Measurements from ENCODE around the gene FRS2. TPM values are rescaled to one million over a fixed set of nuclear protein-coding genes. Genes with fewer than 3 reads are reported as not detected.

Gene FRS2
- total RNA-seq, 1 donor from 2014 or later = 13.1 TPM

- no peaks in the 10 kb centered on the region for H3K27me3 Mint-ChIP-seq (ENCODE audit: insufficient read depth)
- peaks cover 5% of the 10 kb centered on the region for H3K36me3 Mint-ChIP-seq (ENCODE audit: low read depth)
- peaks cover 18% of the 10 kb centered on the region for H3K4me1 Mint-ChIP-seq (ENCODE audit: low read depth)
- no peak for DNase-seq (ENCODE audit: low spot score)
- peaks cover 8% of the 10 kb centered on the region for H3K9me3 Mint-ChIP-seq
- no peak overlapping the region for H3K4me3 Mint-ChIP-seq
- no peak overlapping the region for H3K27ac Mint-ChIP-seq
- intact Hi-C loops (cut with micrococcal nuclease) = no loop called here
These were observed 57.5 kb downstream of the FRS2 start for GRCh38 chr12:69527506-69528272.

GRCh38 chr12:69529021-69529420 lies 58.8 kb downstream of the FRS2 start:
- Mint-ChIP-seq H3K36me3 (ENCODE audit: low read depth) (peaks cover 3% of the 10 kb centered on the region), H3K4me1 (ENCODE audit: low read depth) (peaks cover 27% of the 10 kb centered on the region), H3K4me3 (no peak overlapping the region), H3K9me3 (no peaks in the 10 kb centered on the region), H3K27ac (no peak overlapping the region), H3K27me3 (ENCODE audit: insufficient read depth) (no peaks in the 10 kb centered on the region)
- intact Hi-C loops (cut with micrococcal nuclease) = no loop called here
- DNase-seq (ENCODE audit: low spot score) = no peak

- H3K27me3 Mint-ChIP-seq (ENCODE audit: insufficient read depth) = no peaks in the 10 kb centered on the region
- H3K9me3 Mint-ChIP-seq = no peaks in the 10 kb centered on the region
- intact Hi-C loops (cut with micrococcal nuclease) = loop anchor here (1.0 kb wide), 3 partner anchors 51 to 175 kb away; partner anchors contain the start of genes CCT2, FRS2 and YEATS4
- H3K36me3 Mint-ChIP-seq (ENCODE audit: low read depth) = peaks cover 3% of the 10 kb centered on the region
- H3K27ac Mint-ChIP-seq = peak overlapping the region; percentile 16
- no peak overlapping the region for H3K4me3 Mint-ChIP-seq
- H3K4me1 Mint-ChIP-seq (ENCODE audit: low read depth) = peaks cover 27% of the 10 kb centered on the region
- DNase-seq (ENCODE audit: low spot score) = no peak
These were observed 63.7 kb downstream of the FRS2 start for GRCh38 chr12:69533844-69534243.

- peaks cover 24% of the 10 kb centered on the region for H3K4me1 Mint-ChIP-seq (ENCODE audit: low read depth)
- H3K36me3 Mint-ChIP-seq (ENCODE audit: low read depth) = peaks cover 3% of the 10 kb centered on the region
- no peaks in the 10 kb centered on the region for H3K9me3 Mint-ChIP-seq
- intact Hi-C loops (cut with micrococcal nuclease) = loop anchor here (1.0 kb wide), 3 partner anchors 51 to 175 kb away; partner anchors contain the start of genes CCT2, FRS2 and YEATS4
- no peaks in the 10 kb centered on the region for H3K27me3 Mint-ChIP-seq (ENCODE audit: insufficient read depth)
- peak overlapping the region; percentile 79 for H3K27ac Mint-ChIP-seq
- no peak overlapping the region for H3K4me3 Mint-ChIP-seq
- DNase-seq (ENCODE audit: low spot score) = peak; percentile 20
These were observed 64.2 kb downstream of the FRS2 start for GRCh38 chr12:69534389-69534822.

- Mint-ChIP-seq H3K27me3 (ENCODE audit: insufficient read depth) (no peaks in the 10 kb centered on the region), H3K36me3 (ENCODE audit: low read depth) (peaks cover 13% of the 10 kb centered on the region), H3K27ac (no peak overlapping the region), H3K9me3 (peaks cover 15% of the 10 kb centered on the region), H3K4me1 (ENCODE audit: low read depth) (no peaks in the 10 kb centered on the region), H3K4me3 (no peak overlapping the region)
- intact Hi-C loops (cut with micrococcal nuclease) = no loop called here
- no peak for DNase-seq (ENCODE audit: low spot score)
These were observed 70.8 kb downstream of the FRS2 start for GRCh38 chr12:69540987-69541386.

- Mint-ChIP-seq H3K27me3 (ENCODE audit: insufficient read depth) (no peaks in the 10 kb centered on the region), H3K36me3 (ENCODE audit: low read depth) (peaks cover 13% of the 10 kb centered on the region), H3K9me3 (peaks cover 15% of the 10 kb centered on the region), H3K4me3 (no peak overlapping the region), H3K27ac (no peak overlapping the region), H3K4me1 (ENCODE audit: low read depth) (peaks cover 7% of the 10 kb centered on the region)
- DNase-seq (ENCODE audit: low spot score) = no peak
- intact Hi-C loops (cut with micrococcal nuclease) = no loop called here
These were observed 73.9 kb downstream of the FRS2 start for GRCh38 chr12:69544087-69544486.

- Mint-ChIP-seq H3K4me3 (no peak overlapping the region), H3K4me1 (ENCODE audit: low read depth) (peaks cover 7% of the 10 kb centered on the region), H3K27ac (no peak overlapping the region), H3K9me3 (peaks cover 15% of the 10 kb centered on the region), H3K36me3 (ENCODE audit: low read depth) (peaks cover 15% of the 10 kb centered on the region), H3K27me3 (ENCODE audit: insufficient read depth) (no peaks in the 10 kb centered on the region)
- intact Hi-C loops (cut with micrococcal nuclease) = no loop called here
- DNase-seq (ENCODE audit: low spot score) = no peak
These were observed 74.9 kb downstream of the FRS2 start for GRCh38 chr12:69545081-69545480.

GRCh38 chr12:69546693-69547438 lies 76.7 kb downstream of the FRS2 start:
- no peak for DNase-seq (ENCODE audit: low spot score)
- Mint-ChIP-seq H3K4me1 (ENCODE audit: low read depth) (peaks cover 7% of the 10 kb centered on the region), H3K4me3 (no peak overlapping the region), H3K36me3 (ENCODE audit: low read depth) (peaks cover 13% of the 10 kb centered on the region), H3K27me3 (ENCODE audit: insufficient read depth) (no peaks in the 10 kb centered on the region), H3K9me3 (peaks cover 15% of the 10 kb centered on the region), H3K27ac (no peak overlapping the region)
- intact Hi-C loops (cut with micrococcal nuclease) = no loop called here

GRCh38 chr12:69548687-69549086 lies 78.5 kb downstream of the FRS2 start:
- Mint-ChIP-seq H3K36me3 (ENCODE audit: low read depth) (peaks cover 8% of the 10 kb centered on the region), H3K27me3 (ENCODE audit: insufficient read depth) (no peaks in the 10 kb centered on the region), H3K9me3 (peaks cover 9% of the 10 kb centered on the region), H3K4me3 (no peak overlapping the region), H3K4me1 (ENCODE audit: low read depth) (peaks cover 7% of the 10 kb centered on the region), H3K27ac (no peak overlapping the region)
- no peak for DNase-seq (ENCODE audit: low spot score)
- intact Hi-C loops (cut with micrococcal nuclease) = no loop called here

GRCh38 chr12:69550569-69551350 lies 80.6 kb downstream of the FRS2 start:
- Mint-ChIP-seq H3K27ac (no peak overlapping the region), H3K9me3 (no peaks in the 10 kb centered on the region), H3K36me3 (ENCODE audit: low read depth) (peaks cover 7% of the 10 kb centered on the region), H3K4me1 (ENCODE audit: low read depth) (peaks cover 7% of the 10 kb centered on the region), H3K4me3 (no peak overlapping the region), H3K27me3 (ENCODE audit: insufficient read depth) (no peaks in the 10 kb centered on the region)
- intact Hi-C loops (cut with micrococcal nuclease) = no loop called here
- DNase-seq (ENCODE audit: low spot score) = no peak

- Mint-ChIP-seq H3K4me3 (no peak overlapping the region), H3K4me1 (ENCODE audit: low read depth) (no peaks in the 10 kb centered on the region), H3K27me3 (ENCODE audit: insufficient read depth) (no peaks in the 10 kb centered on the region), H3K9me3 (no peaks in the 10 kb centered on the region), H3K36me3 (ENCODE audit: low read depth) (peaks cover 5% of the 10 kb centered on the region), H3K27ac (no peak overlapping the region)
- DNase-seq (ENCODE audit: low spot score) = no peak
- intact Hi-C loops (cut with micrococcal nuclease) = no loop called here
These were observed 83.5 kb downstream of the FRS2 start for GRCh38 chr12:69553628-69554248.

GRCh38 chr12:69555461-69555860 lies 85.3 kb downstream of the FRS2 start:
- Mint-ChIP-seq H3K4me3 (no peak overlapping the region), H3K4me1 (ENCODE audit: low read depth) (no peaks in the 10 kb centered on the region), H3K27me3 (ENCODE audit: insufficient read depth) (peaks cover 2% of the 10 kb centered on the region), H3K36me3 (ENCODE audit: low read depth) (peaks cover 3% of the 10 kb centered on the region), H3K27ac (no peak overlapping the region), H3K9me3 (no peaks in the 10 kb centered on the region)
- intact Hi-C loops (cut with micrococcal nuclease) = no loop called here
- no peak for DNase-seq (ENCODE audit: low spot score)
